GM19035 (cell line): ENCODE data around the gene MYBBP1A.

Experiments used
- ATAC-seq: cut with Tn5 transposase; IDR thresholded peaks from one replicate; pipeline ENCODE4 v1.9.1; 2021; ENCODE audit not compliant: unreplicated experiment

Gene MYBBP1A

DNA sequence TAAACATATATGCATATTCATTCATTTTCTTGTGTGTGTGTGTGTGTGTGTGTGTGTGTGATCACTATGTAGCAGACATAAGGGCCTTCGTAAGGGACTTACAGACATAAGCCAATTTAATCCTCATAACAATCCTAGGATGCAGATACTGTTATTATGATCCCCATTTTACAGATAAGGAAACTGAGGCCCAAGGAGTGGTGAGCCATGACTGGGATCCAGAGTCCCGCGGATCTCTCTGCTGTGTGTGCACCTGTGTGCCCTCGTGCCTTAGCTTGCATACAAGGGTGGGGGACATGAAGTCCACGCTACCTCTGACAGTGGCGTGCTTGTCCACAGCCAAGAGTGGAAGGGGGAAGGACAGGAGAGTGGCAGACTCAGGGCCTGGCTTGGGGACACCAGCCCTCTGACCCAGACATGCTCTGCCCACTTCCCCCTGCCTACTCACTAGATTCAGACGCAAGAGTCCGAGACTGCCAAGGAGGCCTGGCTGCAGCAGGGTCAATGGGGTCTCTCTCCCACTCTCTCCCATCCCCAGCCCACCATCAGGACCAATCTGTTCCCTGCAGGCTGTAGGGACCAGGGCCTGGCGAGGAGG, 19.4 kb upstream of the MYBBP1A start:
- no peak for ATAC-seq

DNA sequence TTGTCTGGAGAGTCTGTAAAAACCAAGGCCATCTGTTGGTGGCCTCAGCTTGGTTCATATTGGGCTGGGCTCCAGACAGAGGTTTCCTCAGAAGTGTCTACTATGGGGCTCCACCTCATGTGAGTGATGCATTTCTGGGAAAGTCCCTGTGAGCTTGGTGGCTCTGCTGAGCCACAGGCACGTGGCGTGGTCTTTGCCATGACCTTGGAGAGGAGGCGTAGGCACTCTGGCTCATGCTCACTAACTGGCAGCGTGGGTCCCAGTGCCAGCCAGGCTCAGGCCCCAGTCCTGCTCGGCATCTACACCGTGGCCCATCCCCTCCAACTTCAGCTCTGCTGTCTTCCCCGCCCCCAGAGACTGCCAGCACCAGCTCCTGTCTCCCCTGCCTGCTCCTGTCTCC, 18.5 kb upstream of the MYBBP1A start:
- no peak for ATAC-seq

DNA sequence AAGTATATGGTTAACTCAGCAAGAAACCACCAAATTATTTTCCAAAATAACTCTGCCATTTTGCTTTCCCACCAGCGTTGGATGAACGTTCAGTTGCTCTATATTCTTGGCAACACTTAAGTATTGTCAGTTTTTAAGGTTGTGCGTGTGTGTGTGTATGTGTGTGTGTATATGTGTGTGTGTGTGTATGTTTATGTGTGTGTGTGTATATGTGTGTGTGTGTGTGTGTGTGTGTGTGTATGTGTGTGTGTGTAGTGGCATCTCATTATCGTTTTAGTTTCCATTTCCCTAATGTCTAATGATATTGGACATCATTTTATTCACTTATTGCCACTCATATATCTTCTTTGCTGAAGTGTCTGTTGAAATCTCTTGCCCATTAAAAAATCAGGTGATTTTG, 17.9 kb upstream of the MYBBP1A start:
- no peak for ATAC-seq

DNA sequence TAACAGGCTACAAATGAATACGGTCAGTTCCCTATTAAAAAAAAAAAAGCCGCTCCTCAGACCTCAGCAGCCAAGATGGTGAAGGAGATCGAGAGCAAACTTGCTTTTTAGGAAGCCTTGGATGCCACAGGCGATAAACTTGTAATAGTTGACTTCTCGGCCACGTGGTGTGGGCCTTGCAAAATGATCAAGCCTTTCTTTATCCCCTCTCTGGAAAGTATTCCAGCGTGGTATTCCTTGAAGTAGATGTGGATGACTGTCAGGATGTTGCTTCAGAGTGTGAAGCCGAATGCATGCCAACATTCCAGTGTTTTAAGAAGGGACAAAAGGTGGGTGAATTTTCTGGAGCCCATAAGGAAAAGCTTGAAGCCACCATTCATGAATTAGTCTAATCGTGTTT, 16.9 kb upstream of the MYBBP1A start:
- ATAC-seq = no peak

DNA sequence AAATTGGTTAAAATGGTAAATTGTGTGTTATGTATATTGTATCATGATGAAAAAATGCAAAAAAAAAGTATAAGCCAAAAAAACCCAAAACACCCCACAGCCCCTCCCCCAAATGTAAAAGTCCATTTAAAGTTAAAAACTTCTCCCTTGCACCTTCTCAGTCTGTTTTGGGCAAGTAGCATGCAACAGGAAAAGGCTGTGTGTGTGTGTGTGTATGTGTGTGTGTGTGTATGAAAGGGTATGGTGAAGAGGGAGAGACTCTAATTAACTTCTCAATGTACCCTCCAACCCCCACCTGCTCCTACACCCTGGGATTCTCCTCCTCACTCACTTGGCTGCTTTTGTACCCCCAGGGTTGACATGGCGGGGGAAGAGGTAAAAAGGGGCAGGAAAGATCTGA, 14.4 kb upstream of the MYBBP1A start:
- no peak for ATAC-seq

DNA sequence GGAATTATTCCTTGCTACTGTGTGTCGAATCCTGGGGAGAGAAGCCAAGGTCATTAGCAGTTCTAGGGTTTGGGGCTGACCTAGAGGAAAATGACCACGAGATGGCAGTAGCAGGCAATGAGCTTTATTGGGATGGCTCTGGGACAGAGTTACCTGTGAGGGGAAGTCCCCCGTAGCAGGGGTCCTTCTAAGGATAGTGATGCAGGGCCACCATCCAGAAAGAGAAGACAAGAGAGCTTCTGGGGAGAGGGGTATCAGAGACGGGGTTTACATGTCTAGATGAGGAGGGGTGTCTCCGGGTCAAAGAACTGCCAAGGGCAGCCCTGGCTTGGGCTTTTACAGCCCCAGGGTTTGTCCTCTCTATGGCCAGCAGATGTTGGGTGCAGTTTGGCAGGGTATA, 11.6 kb upstream of the MYBBP1A start:
- no peak for ATAC-seq

DNA sequence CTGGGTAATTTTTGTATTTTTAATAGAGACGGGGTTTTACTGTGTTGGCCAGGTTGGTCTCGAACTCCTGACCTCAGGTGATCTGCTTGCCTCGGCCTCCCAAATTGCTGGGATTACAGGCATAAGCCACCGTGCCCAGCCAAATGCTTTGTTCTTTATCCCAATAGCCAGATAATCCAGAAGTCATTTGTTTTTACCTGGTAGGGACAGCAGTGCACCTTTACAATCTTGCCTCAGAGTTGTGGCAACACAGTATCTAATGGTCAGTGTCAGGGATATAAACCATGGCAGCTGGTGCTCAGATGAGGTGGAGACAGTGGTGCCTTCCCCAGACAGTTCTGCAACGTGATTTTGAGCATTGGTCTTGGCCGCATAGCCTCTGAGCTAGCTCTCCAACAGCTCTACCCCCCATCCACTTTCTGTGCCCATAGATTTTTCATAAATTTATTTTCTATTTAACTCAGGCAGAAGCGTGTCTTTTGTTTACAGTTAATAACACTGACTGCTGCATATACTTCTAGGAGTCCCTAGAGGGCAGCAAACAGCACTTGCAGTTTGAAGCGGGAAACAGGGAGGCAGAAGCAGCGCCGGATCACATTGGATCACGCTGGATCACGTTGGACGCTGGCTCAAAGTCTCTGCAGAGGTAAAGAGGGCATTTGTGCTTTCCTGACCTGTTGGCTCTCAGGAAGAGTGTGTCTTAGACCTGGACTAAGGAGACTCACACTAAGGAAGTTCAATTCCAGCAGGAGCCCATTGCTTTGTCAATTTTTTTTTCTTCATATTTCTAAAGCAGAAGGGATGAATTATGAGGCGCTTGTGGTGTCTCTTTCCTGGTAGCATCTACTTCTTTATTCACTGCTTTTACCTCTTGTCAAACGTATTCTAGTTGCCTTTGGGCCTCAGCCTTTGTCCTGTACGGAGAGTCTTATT, 10.3 kb upstream of the MYBBP1A start:
- no peak for ATAC-seq

DNA sequence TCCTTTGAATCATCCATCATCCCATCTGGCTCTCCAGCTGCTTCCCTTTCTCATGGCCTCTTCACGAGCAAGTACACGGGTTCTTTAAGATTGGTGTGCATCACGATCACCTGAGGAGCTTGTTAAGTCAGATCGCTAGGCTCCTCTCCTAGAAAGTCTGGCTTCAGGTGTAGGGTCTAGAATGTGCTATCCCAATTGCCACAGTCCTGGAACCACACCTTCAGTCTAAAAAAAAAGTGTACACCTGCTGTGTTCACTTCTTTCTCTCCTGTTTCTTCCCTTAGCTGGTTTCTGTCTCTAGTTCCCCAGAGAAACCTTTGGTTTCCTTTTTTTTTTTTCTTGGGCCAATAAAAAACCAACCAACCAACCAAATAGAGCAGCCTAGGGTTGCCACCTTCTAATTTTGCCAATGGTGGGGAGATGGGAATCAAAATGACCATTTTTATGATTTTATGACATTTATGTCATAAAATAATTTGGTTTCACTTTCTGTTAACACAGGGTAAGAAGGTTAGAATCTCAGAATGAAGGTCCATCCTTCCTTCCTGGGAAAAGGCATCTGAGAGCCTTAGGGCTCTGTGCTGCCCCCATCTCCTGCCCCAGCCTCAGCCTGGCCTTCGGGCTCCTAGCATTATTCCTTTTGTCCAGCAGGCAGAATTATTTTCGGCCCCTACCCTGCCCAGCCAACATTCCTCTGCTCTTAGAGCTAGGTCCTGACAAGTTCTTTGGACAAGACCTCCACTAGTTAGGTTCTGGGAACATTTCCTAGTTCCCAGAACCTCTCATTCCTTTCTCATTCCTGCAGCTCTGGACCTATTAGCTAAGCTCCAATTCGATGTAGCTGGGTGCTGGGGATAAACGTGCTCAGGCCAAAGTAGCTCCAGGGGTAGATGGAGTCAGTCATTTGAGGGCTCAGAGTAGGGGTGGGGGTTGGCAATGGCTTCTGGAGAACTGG, 7.1 kb upstream of the MYBBP1A start:
- ATAC-seq = no peak

DNA sequence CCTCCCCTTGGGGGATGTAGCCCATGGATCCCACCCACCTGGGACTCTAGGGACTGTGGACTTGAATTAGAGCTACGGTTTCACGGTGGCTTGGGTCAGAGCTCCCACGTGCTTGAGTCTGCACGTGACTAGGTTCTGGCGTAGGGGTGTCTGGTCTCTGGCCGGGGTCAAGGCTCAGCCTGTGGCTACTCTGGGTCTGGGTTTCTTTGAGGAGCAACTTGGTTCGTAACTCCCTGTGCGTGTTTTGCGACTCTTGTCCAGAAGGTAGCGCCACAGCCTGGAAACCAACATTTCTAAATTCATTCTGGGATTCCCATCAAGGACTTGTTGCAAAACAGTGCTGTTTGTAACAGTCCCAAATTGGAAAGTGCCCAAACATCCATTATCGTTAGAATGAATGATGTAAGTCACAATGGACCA, 5.7 kb upstream of the MYBBP1A start:
- no peak for ATAC-seq

DNA sequence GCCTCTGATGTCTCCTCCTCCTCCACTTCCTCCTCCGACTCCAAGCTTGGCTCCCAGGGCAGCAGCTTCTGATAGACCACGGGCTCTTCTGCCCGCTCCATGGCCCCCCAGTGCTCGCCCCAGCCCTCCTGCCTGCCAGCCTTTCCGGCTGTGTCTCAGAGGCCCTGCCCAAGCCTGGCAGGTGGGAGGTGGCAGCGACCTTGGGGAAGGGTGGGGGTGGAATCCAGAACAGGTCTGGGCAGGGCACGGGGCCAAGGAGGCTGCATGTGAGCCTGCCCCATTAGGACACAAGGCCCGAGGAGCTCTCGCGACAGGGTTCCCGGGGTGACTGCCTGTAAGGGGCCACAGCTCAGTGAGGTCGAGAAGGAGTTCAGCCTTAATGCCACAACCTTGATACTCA, 5.2 kb upstream of the MYBBP1A start, which contains the start of gene GGT6:
GGT6 (minus strand) TSS at position 157 of the 400 bp plus-strand sequence; CDS start at position 101, 56 bp downstream.
- no peak for ATAC-seq

DNA sequence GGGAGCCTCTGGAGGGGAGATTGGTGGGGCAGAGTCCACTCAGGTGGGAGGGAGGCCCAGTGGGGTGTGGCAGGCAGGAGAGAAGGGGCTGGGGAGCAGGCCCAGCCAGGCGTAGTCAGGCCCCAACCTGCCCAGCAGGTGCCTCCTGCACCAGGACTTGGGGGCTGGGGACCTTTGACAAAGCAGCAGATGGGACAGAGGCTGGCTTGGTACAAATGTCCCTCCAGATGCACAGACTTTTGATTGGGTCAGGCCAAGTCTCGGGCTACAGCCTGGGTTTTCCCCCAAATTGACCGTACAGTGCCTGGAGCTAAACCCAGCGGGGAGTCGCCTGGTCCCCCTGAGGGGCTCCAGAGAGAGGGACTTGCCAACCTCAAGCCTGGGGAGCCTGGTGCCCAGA, 4.8 kb upstream of the MYBBP1A start:
- no peak for ATAC-seq

DNA sequence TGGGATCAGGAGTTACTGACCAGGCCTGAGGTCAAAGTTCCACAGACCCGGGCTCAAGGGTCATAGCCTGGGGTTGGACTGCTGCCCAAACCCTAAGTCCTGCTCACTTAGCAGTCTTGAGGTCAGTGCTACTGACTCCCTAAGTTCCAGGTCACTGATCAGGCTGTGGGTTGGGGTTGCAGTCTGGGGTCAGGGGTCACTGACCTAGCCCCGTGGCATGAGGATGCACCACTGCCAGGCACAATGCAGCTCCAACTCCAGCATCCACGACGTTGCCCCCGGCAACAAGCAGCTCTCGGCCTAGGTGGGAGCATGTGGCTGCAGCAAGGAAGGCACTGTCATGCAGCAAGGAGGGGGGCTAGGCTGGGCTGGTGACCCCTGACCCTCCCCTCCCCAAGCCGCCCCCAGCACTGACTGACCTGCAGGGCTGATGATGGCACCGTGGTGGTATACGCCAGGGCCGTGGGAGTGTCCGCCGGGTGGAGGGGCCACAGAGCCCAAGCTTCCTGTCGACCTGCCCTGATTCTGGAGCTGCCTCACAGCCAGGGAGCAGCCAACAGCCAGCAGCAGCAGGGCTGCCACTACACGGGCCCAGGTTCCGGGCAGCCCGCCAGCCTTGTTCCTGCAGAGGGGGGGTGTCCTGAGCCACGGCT, 4.1 kb upstream of the MYBBP1A start:
- no peak for ATAC-seq

DNA sequence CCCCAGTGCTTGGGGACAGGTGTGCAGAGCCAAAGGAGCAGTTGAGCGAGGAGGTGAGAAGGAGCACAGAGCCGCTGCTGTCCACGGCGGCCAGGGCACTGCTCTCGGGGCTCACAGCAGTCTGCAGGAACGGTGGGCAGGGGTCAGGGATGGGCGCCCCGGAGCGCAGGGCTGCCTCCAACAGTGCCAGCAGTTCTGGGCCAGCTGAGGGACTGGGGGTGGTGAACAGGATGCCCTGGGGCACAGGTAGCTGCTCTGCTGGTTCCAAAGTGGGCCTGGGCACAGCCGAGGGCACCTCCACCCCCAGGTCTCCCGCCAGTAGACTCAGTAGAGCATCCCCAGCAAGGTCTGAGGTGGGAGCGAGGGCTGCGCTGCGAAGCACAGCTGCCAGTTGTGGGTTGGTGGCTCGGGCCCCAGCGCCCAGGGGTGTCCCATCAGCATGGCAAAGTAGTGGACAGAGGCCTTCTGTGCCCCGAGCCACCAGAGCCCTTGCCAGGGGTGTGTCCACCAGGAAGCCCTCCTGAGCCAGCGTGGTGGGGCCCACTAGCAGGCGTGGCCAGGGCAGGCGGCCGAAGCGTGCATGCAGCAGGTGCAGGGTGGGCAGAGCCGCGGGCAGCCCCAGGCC, 3.3 kb upstream of the MYBBP1A start:
- no peak for ATAC-seq

DNA sequence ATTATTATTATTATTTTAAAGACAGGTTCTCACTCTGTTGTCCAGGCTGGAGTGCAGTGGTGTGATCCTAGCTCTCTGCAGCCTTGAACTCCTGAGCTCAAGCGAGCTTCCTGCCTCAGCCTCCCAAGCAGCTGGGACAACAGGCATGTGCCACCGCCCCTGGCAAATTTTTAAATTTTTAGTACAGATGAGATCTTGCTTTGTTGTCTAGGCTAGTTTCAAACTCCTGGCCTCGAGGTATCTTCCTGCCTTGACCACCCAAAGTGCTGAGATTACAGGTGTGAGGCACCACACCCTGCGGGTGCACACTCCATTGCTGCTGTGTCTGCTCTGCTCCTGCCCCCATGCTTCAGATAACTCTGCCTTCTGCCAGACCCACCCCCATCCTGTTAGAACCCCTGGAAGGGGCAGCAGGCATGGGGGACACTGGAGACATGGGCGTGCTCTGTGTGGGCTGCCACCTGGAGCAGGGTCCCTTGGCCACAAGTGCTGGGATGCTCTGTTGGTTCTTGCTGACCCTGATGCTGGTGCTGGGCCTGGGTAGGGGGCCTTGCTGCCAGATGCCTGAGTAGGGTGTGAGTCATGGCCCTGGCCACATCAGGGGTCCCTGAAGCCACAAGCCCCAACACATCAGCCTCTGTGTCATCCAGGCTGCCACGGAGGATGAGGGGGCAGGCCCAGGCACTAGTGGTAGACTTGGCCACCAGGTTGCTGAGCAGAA, 2.6 kb upstream of the MYBBP1A start:
- no peak for ATAC-seq

DNA sequence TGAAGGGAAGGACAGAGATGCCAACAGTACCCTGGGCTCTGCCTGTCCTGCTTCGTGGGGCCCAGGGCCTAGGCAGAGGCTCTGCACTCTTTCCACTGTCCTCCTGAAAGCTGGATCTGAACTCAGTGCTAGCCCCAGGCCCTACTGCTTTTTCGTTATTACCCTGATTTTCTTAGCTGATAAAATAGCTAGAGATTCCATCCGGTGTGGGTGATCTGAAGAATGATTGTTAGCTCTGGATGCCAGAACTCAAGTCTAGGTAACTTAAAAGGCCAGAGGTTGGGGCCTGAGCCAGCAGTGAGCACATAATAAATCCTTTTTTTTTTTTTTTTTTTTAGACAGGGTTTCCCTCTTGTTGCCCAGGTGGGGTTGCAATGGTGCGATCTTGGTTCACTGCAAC, 1.8 kb upstream of the MYBBP1A start:
- no peak for ATAC-seq

DNA sequence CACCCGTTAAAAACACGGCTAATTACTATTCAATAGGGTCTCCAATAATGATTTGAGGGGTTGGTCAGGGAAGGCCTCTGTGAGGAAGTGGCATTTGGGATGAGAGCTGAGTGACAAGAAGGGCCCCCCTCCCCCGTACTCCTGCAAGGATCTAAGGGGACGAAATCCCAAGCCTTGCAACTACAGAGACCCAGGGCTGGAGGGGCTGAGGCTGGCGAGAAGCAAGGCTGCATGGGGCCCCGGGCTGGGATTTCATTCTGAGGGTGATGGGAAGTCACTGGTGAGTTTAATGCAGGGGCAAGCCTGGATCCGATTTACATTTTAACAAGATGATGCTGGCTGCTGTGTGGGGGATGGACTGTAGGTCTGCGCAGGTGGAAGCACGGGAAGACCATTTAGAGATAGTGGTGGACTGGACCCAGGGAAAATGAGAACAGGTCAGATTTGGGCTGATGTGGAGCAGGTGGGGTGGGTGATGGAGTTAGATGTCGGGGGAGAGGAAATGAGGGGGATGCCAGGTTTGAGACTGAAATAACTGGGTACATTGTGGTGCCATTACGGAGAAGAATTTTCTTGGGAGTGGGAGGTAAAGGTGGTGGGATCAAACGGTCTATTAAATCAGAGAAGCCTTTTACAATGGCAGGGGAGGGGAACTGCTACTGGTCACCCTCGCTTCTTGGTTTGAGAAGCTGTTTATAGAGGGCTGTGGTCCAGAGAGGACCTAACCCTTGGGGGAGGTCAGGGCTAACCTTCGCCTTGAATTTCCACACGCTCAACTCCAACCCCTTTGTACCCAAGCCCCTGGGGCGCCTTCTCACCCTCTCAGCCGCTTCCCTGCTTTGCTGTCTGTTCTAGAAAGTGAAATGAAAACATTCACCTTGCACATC, 932 bp upstream of the MYBBP1A start:
- ATAC-seq = no peak

DNA sequence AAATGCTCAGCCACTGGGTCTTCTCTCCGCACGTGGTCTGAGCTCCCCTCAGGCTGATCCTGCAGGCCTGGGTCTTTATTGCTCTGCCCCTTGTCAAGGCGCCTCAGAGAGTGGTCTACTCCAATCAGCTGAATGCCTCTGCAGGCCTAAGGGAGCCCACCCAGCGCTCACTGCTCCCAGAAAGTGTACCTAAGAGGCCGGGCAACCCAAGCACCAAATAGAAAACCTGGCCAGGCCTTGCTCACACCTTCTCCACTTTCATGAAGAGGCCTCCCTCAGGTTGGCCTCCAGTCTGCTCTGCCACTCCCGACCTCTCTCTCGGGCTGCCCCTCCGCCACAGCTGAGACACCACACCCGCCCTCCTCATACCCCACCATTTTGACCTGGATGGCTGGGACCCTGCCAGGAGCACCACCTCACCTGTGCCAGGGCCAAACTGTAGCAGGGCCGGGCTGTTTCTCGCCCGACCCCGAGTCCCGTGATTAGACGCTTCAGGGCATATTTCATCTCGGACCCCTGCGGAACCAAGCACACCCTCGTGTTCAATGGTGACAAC, 665 bp downstream of the MYBBP1A start:
- no peak for ATAC-seq

DNA sequence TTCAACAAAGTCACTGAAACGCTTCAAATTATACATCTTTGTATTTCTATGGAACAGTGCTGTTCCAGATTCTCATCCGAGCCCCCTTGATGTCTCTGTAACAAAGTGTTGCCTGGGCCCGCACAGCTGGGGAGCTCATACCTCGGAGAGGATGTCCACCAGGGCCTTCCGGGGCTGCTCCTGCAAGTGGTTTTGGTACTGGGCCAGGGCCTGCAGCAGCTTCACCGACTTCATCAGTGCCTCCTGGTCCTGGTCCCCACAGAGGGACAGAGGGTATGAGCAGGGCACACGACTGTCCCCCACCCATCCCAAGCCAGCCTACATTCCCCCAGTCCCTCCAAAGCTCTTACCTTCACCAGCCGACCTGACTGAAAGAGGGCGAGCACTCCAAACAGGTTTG, 1.5 kb downstream of the MYBBP1A start:
- no peak for ATAC-seq
